ENCODE data around the gene CUX1.

CUX1 gene

DNA sequence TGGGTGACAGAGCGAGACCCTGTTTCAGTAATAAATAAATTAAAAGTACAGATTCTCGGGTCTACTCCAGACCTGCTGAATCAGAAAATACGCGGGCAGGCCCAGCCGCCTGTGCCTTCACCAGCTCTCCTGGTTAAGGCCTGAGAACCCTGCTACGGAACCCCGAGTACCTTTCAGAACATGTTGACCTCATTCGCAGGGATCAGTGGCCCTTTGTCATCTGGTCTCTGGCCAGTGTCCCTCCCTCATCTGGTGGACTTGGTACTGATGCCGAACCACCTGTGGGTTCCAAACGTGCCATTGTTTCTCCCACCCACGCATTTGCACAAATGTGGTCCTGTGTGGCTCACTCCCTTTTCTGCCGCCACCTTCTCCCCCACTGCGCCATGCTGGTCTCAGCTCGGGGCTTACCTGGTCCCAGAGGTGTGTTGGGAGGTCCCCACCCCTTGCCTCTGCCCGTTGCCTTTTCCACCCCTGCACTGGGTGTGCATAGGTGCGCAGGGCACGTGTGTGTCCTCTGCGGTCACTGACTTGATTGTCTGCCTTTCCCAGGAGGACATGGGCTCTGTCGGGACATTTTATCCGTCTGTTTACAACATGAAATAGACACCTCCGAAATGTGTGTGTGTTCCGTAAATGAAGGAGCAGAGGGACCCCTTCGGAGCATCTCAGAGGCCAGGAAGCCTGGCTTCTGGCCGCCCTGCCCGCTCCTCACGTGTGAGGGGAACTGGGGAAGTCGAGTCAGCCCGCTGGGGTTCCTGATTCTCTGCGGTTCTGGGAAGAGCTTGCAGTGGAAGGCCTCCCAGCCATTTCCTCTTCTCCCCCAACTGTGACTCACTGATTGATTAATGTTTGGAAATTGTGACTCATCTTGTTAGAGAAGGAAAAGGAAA lies 135.2 kb downstream of the CUX1 start:
- DNase-seq (ENCODE audit: low read depth in 1 of 2, low spot score in 1 of 2): no peak

GRCh38 chr7:101953248-101953819 lies 135.9 kb downstream of the CUX1 start:
- no peak for DNase-seq (ENCODE audit: low read depth in 1 of 2, low spot score in 1 of 2)

GRCh38 chr7:101954499-101954898 lies 137.1 kb downstream of the CUX1 start:
- no peak for DNase-seq (ENCODE audit: low read depth in 1 of 2, low spot score in 1 of 2)

- no peak for DNase-seq (ENCODE audit: low read depth in 1 of 2, low spot score in 1 of 2)
Observed at GRCh38 chr7:101956130-101956529, 138.7 kb downstream of the CUX1 start.

DNA sequence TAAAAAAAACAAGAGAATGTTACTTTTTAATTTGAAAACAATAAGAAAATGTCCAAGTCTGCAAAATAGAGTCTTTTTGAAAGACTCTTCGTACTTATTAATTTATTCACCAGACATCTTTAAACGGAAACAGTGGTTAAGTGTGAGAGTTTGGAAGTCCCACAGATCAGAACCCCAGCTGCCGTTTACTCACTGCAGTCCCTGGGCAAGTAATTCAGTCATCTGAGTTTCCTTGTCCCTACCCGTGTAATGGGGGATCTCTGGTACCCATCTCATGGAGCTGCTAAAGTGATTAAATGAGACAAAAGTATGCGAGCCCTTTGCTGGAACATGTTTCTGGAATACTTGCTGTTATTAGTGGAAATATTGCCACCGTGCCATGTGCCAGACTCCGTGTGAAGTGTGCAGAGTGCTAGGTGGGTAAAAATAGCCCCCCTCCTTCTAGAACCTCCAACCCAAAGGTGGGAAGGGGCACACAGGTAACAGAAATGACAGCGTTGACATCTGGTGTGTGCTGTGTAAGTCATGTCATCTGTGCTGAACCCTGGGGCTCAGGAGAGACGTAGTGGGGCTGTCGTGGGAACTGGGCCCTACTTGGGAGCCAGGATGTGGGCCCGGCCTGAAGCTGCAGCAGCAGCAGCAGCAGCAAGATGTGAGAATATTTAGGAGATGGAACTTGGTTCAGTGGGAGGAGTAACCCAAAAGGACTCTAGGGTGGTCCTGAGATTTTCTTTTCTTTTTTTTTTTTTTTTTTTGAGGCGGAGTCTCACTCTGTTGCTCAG lies 140.5 kb downstream of the CUX1 start:
- DNase-seq (ENCODE audit: low read depth in 1 of 2, low spot score in 1 of 2): no peak

DNA sequence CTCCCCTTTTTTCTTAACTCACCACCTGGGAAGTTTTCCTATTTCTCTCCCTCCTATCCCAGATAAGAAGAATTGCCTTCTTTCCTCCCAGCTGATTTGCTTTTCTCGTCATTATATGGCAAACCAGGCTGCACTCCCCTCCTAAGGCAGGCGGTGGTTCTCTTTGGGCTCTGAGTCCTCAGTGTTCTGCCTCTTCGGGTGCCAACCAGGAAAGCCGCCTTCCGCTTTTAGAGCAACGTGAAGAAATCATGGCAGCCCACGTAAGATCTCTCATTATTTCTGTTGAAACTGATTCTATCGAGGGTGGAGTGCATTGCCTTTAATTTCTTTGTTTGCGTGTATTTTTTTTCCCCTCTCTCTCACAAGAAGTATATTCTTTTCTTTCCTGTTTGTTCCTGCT lies 141.9 kb downstream of the CUX1 start:
- DNase-seq (ENCODE audit: low read depth in 1 of 2, low spot score in 1 of 2): no peak

DNA sequence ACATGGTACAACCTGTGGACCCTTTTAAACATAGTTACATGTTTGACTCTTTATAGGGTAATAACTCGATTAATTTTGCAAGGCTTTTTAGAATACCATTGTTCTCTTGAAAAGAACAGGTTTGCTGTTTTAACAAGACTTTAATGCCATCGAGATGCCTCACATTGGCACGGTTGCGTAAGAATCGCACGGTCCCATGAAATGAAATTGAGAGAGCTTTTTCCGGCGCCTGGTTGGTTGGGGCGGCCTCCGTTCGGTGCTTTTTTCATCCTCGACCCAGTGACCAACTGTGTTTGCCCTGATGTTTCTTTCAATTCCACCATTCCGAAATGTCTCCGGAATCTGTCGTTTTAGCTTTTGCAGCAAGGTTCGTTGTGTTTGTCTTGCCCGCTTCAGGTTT lies 142.4 kb downstream of the CUX1 start:
- no peak for DNase-seq (ENCODE audit: low read depth in 1 of 2, low spot score in 1 of 2)

DNA sequence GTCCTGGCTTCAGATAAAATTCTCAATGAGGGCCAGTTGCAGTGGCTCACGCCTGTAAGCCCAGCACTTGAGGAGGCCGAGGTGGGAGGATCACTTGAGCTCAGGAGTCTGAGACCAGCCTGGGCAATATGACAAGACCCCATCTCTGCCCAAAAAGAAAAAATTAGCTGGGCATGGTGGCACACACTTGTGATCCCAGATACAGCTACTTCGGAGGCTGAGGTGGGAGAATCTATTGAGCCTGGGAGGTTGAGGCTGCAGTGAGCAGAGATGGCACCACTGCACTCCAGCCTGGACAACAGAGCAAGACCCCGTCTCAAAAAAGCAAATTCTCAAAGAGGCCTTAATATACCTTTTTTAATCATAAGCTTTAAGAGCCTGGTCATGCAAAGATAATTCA lies 142.9 kb downstream of the CUX1 start:
- no peak for DNase-seq (ENCODE audit: low read depth in 1 of 2, low spot score in 1 of 2)

- no peak for DNase-seq (ENCODE audit: low read depth in 1 of 2, low spot score in 1 of 2)
Observed at GRCh38 chr7:101960985-101961708, 143.7 kb downstream of the CUX1 start.

GRCh38 chr7:101961811-101962210 lies 144.4 kb downstream of the CUX1 start:
- no peak for DNase-seq (ENCODE audit: low read depth in 1 of 2, low spot score in 1 of 2)

GRCh38 chr7:101963693-101964092 lies 146.3 kb downstream of the CUX1 start:
- no peak for DNase-seq (ENCODE audit: low read depth in 1 of 2, low spot score in 1 of 2)

DNA sequence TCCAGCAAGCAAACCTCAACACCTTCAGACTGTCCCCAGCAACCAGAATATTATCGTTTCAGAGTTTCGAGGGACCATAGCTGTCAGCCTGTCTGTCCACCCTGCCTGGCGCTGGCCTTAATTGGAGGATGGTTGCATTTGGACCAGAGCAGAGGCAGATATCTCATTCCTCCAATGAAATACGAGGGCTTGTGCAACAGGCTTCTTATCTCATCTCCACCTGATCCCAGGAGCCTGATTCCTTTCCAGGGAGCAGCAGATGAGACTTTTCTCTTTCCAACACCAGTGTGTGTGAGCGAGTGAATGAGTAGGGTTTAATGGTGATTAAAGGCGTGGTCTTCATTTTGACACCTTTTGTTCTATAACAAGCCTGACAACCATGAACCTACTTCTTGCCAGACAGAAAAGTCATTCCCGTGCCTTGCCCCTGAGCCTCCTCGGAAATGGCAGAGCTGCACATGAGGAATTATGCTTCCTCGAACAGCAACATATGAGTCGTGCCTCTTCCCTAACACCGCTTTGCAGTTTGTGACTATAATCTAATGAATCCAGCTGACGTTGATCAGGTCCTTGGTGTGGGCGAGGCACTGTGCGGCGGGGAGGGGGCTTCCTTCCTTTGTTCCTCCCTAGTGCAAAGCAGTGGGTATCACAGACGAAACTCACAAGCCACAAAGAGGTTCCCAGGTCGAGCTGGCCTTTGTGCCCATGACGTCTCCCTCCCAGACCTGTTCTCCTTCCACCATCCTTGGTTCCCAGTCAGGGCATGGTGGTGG lies 147.4 kb downstream of the CUX1 start:
- no peak for DNase-seq (ENCODE audit: low read depth in 1 of 2, low spot score in 1 of 2)

GRCh38 chr7:101968720-101969466 lies 151.5 kb downstream of the CUX1 start:
- no peak for DNase-seq (ENCODE audit: low read depth in 1 of 2, low spot score in 1 of 2)

- no peak for DNase-seq (ENCODE audit: low read depth in 1 of 2, low spot score in 1 of 2)
Observed at GRCh38 chr7:101969997-101970585, 152.7 kb downstream of the CUX1 start.

- no peak for DNase-seq (ENCODE audit: low read depth in 1 of 2, low spot score in 1 of 2)
Observed at GRCh38 chr7:101970801-101971200, 153.4 kb downstream of the CUX1 start.

- DNase-seq (ENCODE audit: low read depth in 1 of 2, low spot score in 1 of 2): no peak
Observed at GRCh38 chr7:101971457-101971856, 154.0 kb downstream of the CUX1 start.

DNA sequence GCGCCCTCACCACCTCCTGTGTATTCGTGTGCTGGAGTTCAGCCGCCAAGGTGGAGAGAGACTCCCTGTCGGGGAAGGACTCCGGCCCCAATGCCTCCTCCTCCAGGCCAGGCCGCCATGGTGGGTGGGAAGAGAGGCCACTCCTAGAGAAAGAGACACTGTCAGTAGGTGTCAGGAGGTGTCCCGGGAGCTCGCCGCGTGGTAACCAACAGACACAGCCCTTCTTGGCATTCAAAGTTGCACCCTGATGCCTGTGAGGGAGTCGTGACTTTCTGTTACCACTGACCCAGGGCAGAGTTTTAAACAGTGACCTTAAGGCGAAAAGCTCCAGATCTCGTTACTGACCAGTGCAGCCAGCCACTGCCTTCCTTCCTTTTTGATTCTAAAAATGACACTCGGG lies 155.2 kb downstream of the CUX1 start:
- no peak for DNase-seq (ENCODE audit: low read depth in 1 of 2, low spot score in 1 of 2)

DNA sequence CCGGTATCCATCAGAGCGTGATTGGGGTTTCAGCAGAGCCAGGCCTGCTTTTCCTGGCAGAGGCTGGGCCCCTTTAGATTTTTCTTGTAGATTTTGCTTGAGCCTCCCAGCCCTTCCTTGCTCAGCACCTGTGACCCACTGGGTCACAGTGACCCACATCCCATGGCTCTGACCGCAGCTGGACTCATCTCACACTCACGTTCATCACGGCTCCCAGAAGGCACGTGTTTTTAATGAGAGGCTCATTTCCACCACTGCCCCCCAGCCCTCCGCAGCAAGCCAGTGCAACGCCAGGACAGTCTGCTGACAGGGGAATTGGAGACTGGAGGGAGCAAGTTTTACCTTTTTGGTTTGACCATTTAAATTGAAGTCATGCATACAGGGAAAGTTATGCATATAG lies 155.7 kb downstream of the CUX1 start:
- no peak for DNase-seq (ENCODE audit: low read depth in 1 of 2, low spot score in 1 of 2)

GRCh38 chr7:101974393-101974792 lies 157.0 kb downstream of the CUX1 start:
- no peak for DNase-seq (ENCODE audit: low read depth in 1 of 2, low spot score in 1 of 2)

DNA sequence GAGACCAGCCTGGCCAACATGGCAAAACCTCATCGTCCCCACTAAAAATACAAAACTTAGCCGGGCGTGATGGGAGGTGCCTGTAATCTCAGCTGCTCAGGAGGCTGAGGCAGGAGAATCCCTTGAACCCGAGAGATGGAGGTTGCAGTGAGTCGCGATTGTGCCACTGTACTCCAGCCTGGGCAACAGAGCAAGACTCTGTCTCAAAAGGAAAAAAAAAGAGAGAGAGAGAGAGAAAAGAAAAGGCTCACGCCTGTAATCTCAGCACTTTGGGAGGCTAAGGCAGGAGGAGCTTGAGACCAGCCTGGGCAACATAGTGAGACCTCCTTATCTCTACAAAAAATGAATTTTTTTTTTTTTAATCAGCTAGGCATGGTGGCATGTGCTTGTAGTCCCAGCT lies 157.6 kb downstream of the CUX1 start:
- no peak for DNase-seq (ENCODE audit: low read depth in 1 of 2, low spot score in 1 of 2)

All from stimulated activated CD4-positive, alpha-beta T cell treated with anti-CD3 and anti-CD28 coated beads, Interleukin-15, amount 100 ng/mL, for 1 hour (primary cell).